ENCODE results near the gene POLN. TPM values are rescaled to one million over a fixed set of nuclear protein-coding genes. Genes with fewer than 3 reads are reported as not detected.

POLN gene
- total RNA-seq, 1 donor: 4.9 TPM

GRCh38 chr4:2092669-2093053 is 149.3 kb downstream of the POLN start:
- no peak for DNase-seq (ENCODE audit: low read depth)
- no peak overlapping the region for H3K4me3 ChIP-seq (ENCODE audit: low read depth, low read length)
- no peak for TF ChIP-seq CTCF (IDR thresholded peaks at IDR 0.05; ENCODE audit: insufficient read depth, low read length)

- no peak overlapping the region for H3K4me3 ChIP-seq (ENCODE audit: low read depth, low read length)
- DNase-seq (ENCODE audit: low read depth): no peak
- TF ChIP-seq CTCF (IDR thresholded peaks at IDR 0.05; ENCODE audit: insufficient read depth, low read length): no peak
These were observed 149.8 kb downstream of the POLN start for GRCh38 chr4:2091990-2092668.

GRCh38 chr4:2090642-2091041 is 151.3 kb downstream of the POLN start:
- no peak overlapping the region for H3K4me3 ChIP-seq (ENCODE audit: low read depth, low read length)
- no peak for DNase-seq (ENCODE audit: low read depth)
- TF ChIP-seq CTCF (IDR thresholded peaks at IDR 0.05; ENCODE audit: insufficient read depth, low read length): no peak

- DNase-seq (ENCODE audit: low read depth): no peak
- no peak overlapping the region for H3K4me3 ChIP-seq (ENCODE audit: low read depth, low read length)
- no peak for TF ChIP-seq CTCF (IDR thresholded peaks at IDR 0.05; ENCODE audit: insufficient read depth, low read length)
These were observed 152.7 kb downstream of the POLN start for GRCh38 chr4:2089222-2089621.

- TF ChIP-seq CTCF (IDR thresholded peaks at IDR 0.05; ENCODE audit: insufficient read depth, low read length): peak; percentile 16
- no peak for DNase-seq (ENCODE audit: low read depth)
- no peak overlapping the region for H3K4me3 ChIP-seq (ENCODE audit: low read depth, low read length)
These were observed 154.8 kb downstream of the POLN start for GRCh38 chr4:2087170-2087569.

- DNase-seq (ENCODE audit: low read depth): no peak
- H3K4me3 ChIP-seq (ENCODE audit: low read depth, low read length): no peak overlapping the region
- TF ChIP-seq CTCF (IDR thresholded peaks at IDR 0.05; ENCODE audit: insufficient read depth, low read length): no peak
These were observed 156.4 kb downstream of the POLN start for GRCh38 chr4:2085496-2085901.

- no peak for TF ChIP-seq CTCF (IDR thresholded peaks at IDR 0.05; ENCODE audit: insufficient read depth, low read length)
- no peak overlapping the region for H3K4me3 ChIP-seq (ENCODE audit: low read depth, low read length)
- no peak for DNase-seq (ENCODE audit: low read depth)
These were observed 157.6 kb downstream of the POLN start for GRCh38 chr4:2084316-2084715.
